Astrocyte (in vitro differentiated cells and primary cell): ENCODE data around the gene PUDP. TPM values are rescaled to one million over a fixed set of nuclear protein-coding genes. Genes with fewer than 3 reads are reported as not detected.

Experiments used
- microRNA-seq: library from miRNA; unstranded; fragments of <30 nt; microRNA quantifications from one replicate; pipeline ENCODE4 v1.2.0, GENCODE V29; 2020
- total RNA-seq: library from RNA; stranded (reverse); gene quantifications from 2 replicates; pipeline ENCODE4 v1.2.1, GENCODE V29; 2021

The PUDP gene
- total RNA-seq, 1 donor from 2014 or later, result 21.8 TPM

Small RNAs within 50 kb of the gene (microRNA-seq; reads per million reads assigned to microRNA genes)
- not detected for gene MIR4767

Other genes with a start within 250 kb of the PUDP start
- 3.9 and 4.6 TPM in 2 replicates for gene STS, start 441 bp downstream of the PUDP start, total RNA-seq